ENCODE results near the gene SOD2.
"Not testable (repeated sequence)": the region's sequence is repeated elsewhere in the genome, so short reads cannot be mapped to it uniquely, and the experiment has no call there.

Gene SOD2

DNA sequence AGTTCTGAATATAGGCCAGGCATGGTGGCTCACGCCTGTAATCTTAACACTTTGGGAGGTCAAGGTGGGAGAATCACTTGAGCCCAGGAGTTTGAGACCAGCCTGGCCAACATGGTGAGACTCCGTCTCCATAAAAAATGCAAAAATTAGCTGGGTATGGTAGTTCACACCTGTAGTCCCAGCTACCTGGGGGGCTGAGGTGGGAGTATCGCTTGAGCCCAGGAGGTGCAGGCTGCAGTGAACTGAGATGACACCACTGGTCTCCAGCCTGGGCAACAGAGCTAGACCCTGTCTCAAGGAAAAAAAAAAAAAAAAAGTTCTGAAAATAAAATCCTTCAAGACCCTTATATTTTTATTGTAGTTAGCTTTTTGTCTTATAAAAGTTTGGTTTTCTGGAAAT is 22.6 kb upstream of the SOD2 start:
- no peak for FAIRE-seq

DNA sequence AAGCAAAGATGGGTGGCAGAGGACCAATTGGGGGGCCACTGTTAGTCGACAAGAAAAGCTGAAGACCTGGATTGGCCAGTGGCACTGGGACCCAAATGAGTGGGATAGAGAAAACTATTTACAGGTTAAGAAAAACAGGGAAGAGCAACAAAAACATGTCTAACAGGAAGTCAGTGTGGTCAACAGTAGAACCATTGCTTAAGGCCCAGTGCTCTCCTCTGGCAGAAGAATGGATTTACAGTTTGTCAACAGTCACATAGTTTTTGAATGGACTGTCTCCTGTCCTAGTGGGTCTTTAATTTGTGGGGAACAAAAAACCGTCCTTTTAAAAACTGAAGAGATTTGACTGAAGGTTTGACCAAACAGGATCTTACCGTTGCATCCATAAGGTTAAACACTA is 22.1 kb upstream of the SOD2 start:
- FAIRE-seq: no peak

DNA sequence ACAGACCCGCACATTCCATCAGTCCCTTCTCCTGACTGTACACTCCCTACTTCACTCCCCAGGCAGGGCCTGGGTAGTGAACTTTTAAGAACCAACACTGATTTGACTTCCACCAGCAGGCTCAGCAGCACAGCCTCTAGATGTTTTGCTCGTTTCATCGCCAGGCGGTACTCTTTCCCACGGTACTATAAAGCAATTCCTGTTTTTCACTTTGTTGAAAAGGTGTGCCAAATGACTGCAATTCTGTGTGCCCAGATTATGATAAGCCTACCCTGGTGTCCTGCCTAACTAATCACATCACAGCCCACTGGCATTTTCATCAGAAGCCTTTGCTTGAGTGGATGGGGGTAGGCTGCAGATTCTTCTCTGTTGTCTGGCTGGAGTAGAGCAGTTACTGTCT is 21.4 kb upstream of the SOD2 start:
- no peak for FAIRE-seq

DNA sequence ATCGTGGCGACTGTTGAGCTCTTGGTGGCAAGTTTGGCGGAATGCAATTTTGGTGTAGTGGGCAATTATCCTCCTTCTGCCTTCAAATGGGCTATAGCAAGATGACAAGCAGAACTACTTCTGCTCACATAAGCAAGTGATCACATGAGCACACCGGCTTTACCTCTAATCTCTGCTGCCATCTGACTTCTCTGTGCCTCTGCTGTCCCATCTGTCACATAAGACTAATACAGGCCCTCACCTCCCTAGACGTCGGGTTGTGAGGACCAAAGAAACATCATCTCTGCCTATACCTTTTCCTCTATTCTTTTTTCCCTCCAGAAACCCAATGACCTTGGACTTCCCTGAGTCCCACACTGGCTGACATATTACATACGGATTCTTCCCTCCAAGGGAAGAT is 20.9 kb upstream of the SOD2 start:
- FAIRE-seq: no peak

DNA sequence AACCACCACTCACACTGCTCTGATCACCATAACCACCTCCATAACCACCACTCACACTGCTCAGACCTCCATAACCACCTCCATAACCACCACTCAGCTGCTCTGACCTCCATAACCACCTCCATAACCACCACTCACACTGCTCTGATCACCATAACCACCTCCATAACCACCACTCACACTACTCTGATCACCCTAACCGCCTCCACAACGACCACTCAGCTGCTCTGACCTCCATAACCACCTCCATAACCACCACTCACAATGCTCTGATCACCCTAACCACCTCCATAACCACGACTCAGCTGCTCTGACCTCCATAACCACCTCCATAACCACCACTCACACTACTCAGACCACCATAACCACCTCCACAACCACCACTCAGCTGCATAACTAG is 19.3 kb upstream of the SOD2 start:
- not testable (repeated sequence) for FAIRE-seq

DNA sequence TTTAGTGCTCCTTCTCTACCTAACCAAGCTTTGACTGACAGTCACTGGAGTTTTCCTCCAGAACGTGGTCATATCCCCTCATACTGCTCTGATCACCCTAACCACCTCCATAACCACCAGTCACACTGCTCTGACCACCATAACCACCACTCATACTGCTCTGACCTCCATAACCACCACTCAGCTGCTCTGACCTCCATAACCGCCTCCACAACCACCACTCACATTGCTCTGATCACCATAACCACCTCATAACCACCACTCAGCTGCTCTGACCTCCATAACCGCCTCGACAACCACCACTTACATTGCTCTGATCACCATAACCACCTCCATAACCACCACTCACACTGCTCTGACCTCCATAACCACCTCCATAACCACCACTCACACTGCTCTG is 17.6 kb upstream of the SOD2 start:
- FAIRE-seq: not testable (repeated sequence)

DNA sequence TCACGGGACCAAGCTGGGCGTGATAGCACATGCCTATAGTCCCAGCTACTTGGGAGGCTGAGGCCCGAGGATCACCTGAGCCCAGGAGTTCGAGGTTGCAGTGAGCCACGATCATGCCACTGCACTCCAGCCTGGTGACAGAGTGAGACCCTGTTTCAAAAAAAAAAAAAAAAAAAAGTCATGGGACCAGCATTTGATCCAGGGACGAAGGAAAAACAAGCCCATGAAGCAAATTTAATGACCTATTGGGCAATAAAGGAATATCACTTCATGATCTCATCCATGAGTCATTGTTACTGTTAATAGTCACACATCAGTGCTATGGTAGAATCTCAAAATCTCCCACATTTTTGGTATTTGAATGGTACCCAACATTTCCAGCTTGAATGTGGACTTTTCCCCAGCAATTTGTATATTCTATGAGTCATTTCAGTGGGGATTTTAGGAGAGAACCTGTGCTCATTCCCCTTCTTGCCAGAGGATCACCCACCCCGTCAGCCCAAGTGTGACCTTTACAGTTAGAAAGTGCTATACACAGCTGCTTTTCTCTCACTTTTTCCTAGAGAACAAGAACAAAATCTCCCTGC is 8.5 kb upstream of the SOD2 start:
- no peak for FAIRE-seq

DNA sequence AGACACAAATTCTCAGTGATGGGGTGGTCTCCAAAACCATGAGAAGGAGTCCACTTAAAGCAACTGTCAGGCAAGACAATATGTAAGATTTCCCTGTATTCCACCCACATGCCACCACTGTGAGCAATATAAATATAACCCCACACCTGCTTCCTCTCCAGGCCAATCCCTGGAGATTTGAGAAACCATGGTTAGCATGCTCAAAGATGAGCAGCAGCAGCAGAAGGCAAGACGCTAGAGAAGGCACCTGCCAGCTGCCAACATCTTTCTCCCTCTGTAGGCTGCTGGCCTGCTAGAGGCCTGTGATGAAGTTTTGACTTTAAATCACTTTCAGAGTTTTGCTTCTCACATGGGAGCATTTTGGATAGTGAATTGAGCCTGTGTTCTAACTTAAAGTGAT is 7.9 kb upstream of the SOD2 start:
- FAIRE-seq: no peak

DNA sequence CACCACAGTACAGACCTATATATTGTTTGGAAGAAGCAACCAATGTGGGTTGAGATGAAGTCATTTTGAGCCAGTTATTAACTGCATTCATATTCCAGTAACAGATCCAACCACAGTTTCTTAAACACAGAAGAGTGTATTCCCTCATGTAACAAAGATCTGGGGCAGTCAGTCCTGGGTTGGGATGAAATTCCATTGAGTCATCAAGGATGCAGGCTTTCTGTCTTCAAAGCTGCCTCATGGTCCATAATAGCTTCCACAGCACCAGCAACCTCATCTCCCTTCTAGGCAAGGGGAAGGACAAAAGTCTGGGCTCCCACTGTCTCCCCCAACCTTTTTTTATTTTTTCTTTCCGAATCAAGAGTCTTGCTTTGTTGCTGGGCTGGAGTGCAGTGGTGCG is 2.9 kb upstream of the SOD2 start:
- FAIRE-seq: no peak

DNA sequence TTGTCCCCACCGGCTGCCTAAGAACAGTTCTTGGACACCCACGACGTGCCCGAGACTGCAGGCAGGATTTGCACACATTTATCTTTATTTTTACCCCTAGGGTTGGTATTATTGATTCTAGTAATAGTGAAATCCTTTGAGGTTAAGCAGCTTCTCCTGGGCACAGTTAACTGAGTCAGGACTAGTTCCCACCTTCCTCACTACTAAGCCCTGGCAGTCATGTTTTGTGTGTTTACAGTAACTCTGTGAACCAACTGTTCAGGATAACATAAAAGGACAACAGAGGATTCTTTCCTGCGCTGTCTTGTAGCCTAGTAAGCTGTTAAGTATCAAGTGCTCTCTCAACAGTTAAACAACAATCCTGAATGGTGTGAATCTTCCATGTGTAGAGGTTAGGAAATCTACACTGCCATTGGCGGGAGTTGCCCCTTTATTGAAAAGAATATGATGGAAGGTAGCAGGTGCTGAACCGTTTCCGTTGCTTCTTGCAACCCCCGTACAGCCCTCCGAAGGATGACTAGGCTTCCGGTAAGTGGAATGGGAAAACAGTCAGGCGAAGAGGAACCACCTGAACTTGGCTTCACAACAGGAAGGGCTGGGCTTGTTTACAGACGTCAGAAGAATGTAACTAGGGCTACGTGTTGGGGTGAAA is 979 bp upstream of the SOD2 start:
- no peak for FAIRE-seq

DNA sequence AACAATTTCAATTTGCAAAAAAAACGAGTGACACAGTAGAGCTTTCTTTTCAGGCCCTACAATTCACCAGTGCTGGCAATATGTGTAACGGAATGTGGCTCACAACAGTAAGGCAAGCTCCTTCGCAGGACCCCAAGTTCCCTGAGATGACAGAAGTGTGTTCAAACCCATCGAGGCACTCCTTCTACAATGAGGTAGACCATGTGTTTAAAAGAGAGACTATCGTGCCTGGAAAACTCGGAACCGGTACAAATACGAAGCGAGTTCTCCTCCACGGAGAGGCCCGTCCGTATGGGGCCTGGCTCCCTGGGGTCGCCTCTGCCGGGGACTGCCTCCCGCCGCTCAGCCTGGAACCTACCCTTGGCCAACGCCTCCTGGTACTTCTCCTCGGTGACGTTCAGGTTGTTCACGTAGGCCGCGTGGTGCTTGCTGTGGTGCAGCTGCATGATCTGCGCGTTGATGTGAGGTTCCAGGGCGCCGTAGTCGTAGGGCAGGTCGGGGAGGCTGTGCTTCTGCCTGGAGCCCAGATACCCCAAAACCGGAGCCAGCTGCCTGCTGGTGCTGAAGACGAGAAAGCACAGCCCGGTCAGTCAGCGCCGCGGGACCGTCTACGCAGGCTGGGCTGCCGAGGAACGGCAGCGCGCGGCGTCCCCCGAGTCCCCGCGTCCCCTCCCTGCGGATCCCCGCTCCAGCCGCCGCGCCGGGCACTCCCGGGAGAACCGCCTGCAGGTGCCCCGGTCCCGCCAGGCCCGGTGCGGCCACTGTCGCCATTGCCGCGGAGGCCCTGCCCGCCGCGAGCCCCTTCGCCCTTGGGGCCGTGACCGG is 526 bp downstream of the SOD2 start:
- no peak for FAIRE-seq

DNA sequence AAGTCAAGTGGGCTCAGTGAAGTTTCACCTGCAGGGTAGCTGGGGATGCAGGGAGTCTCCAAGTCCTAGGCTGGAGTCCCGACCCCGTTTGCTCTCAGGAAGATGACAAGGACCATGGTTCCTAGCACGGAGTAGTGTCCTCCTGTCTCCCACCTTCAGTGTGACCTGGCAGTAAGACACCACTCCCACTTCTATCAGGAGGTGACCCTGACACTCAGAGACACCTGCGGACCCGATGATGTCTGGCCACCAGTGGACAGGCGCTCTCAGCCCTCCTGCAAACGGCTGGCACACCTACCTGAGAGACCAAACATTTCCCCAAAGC is 1.1 kb downstream of the SOD2 start:
- FAIRE-seq: no peak

DNA sequence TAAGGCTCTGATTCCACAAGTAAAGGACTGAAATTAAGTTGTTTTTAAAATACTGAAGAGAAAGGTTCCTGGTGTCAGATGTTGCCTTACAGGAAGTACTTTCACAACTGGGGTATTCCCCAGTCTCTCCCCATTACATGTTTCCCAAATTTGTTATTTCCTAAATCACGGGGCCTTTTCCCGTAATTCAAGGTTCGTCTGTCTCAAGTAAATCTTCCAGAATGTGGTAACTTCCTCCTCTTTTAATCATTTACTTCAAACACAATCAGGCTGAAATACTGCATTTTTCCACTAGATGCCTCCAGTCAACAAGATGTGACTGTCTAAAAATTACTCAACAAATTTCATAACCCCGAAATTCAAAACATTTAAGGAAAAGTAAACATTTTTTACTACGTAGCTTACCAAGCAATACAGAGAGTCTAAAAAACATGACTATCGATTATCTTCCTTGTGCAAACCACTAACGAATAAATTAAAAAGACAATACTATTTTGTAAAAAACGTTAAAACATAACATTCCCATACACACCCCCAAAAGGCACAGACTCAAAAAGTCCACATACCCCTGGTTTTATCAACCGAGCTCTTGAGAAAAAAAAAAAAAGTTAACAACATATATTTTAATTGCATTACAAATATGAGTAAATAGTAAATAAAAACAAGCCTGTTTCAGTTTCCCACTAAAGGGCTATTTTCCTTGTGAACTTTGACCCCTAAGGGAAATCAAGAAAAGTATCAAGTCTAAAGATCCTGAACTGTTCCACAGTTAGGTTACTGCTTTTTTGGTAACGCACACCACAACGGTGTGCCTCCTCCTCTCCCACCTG is 1.7 kb downstream of the SOD2 start:
- peak; percentile 95 for FAIRE-seq

DNA sequence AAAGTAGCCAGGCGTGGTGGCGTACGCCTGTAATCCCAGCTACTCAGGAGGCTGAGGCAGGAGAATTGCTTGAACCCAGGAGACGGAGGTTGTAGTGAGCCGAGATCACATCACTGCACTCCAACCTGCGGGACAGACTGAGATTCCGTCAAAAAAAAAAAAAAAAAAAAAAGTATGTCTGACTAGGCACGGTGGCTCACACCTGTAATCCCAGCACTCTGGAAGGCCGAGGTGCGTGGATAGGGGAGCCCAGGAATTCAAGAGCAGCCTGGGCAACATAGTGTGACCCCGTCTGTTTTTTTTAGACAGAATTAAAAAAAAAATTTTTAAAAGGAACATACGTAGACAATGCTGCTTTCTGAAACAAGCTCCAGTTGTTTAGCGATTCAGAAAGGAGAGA is 2.9 kb downstream of the SOD2 start:
- not testable (repeated sequence) for FAIRE-seq

DNA sequence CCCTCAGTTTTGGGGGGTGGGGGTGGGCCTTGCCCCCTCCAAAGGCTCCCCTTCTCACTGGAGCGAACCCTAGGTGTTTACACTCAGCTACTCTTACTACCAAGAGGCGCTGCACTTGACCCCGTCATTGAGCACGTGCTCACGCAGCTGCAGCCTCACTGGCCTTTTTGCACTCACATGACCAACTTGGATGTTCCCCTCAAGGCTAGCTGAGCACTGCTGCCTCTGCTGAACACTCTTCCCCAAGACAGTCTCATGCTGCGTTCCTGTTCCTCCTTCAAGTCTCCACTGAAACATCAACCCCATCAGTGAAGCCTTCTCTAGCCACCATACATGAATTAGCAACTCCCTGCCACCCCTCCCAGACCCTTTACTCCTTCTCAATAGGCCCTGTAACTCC is 4.0 kb downstream of the SOD2 start:
- FAIRE-seq: no peak

DNA sequence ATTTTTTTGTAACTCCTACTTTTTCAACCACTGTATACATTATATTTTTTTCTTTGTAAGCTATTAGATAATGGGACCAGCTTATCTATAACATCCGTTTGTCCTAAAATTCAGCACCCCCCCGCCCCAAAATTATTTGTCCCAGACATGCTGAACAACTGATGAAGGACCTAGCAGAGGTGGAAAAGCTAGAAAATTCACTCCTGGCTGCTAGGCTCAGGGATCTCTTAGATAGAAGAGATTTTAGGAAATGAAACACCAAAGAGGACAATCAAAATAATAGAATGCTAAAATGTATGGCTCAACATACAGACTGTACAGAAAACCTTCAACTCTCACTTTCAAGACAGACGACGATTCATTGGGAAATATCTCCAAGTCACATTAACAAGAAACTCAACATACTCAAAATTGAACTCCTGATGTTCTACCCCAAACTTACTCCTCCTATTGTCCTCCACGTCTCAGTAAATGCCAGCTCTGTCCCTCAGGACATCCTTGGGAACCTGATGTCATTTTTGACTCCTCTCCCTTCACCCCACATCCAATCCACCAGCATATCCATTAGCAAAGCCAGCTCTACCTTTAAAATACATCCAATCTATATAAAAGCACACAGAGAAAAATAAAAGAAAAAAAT is 4.7 kb downstream of the SOD2 start:
- FAIRE-seq: no peak

DNA sequence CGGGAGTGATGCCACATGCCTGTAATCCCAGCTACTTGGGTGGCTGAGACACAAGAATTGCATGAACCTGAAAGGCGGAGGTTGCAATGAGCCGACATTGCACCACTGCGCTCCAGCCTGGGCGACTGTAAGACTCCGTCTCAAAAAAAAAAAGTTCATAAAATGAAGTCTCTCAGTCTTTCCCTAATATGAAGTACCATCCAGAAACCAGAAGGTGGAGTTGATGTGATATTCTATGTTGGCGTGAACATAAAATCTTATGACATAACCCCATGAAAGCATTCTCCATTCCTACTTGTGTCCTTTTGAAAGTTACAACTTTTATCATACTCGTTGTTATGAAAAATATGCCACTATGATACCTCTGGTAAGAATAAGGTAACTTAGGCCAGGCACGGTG is 5.7 kb downstream of the SOD2 start:
- FAIRE-seq: no peak

DNA sequence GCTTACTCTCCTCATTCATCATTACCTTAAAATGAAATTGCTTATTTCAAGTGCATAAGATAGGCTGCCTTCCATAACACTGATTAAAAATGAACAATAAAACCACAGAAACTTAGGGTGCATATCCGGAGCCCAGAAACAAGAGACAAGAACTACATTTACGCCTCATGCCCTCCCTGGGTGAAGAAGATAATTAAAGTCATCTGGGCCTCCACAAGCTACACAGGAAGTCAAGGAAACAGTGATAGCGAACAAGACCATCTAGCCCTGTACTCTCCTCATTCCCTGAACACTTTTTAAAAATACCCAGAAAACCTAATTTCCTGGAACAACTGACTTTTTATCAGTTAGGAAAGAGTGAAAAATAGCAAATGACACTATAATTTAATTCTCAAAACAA is 6.3 kb downstream of the SOD2 start:
- FAIRE-seq: no peak

DNA sequence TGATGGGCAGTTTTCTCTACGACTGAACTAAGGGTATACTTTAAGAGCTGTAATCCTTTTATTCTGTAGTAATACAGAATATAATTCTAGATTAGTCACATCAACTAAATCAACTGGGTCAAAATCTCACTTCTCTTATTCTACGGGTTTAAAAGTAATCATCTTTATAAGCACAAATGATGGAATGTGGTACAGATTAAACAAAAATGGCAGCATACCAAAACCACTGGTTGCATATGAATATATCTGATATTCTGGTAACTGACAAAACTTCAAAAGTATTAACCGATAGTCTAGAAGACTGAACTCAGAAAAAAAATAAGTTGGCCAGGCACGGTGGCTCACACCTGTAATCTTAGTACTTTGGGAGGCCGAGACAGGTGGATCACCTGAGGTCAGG is 7.0 kb downstream of the SOD2 start:
- no peak for FAIRE-seq

DNA sequence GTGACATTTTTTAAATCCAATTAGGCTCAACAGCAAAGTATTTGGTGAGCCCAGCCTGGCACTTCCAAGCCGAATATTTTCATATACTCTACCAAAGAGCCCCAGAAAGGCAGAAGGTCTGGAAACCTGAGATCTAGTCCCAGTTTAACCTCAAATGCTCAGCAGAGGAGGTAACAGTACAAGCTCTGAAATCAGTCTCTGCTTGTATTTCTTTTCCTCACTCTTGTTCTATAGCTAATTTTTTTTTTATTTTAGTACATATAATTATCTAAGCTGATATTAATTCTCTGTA is 9.1 kb downstream of the SOD2 start:
- FAIRE-seq: no peak

DNA sequence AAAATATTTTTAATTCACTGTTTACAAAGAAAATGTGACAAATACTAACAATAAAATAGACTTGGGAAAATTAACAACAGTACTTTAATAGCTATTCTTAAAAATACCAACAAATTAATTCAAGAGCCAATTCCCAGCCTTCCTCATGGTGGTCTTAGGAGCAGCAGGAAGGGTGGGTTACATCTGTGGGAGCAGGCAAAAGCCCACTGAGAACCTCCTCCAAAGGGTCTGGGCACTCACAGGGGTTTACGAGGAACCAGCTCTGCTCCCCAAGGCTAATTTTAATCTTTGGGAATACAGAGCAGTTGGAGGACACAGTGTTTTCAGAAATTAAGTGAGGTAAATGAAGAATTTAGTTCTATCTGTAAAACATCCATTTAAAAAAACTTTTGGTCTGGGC is 10.2 kb downstream of the SOD2 start:
- FAIRE-seq: no peak

DNA sequence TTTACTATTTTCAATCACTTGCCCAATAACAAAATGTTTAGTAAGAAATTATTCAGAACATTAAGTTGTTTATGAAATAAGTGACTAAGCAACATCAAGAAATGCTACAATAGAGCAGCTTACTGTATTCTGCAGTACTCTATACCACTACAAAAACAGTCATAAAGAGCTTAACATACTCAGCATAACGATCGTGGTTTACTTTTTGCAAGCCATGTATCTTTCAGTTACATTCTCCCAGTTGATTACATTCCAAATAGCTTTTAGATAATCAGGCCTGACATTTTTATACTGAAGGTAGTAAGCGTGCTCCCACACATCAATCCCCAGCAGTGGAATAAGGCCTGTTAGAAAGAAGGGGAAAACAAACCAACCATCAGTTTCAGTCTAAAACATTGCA is 10.7 kb downstream of the SOD2 start:
- no peak for FAIRE-seq

DNA sequence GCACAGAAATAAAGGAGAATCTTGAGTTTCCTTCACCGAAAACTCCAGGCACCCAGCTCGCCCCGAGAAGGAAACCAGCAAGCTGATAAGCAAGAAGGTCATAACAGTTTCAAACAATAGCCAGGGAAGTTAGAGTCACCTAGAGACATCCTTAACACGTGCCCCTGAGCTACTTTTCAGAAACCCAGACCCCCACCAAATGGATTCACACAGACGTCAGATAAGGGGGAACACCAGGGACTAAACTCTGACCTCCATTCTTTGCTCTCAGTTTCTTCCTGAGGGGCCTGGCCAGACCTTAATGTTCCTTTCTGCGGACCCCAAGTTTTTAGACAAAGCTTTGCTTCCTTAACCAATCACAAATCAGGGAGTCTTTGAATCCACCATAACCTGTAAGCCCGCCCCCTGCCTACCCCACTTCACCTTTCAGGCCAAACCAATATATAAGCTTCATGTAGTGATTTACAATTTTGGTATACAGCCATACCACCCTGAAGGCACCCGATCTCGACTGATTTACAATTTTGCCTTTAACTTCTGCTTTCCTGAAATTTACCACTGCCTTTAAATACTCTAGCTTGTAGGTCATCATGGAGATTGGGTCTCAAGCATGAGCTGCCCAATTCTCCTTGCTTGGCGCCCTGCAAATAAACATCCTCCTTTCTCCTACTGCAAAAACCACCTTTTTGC is 11.7 kb downstream of the SOD2 start:
- FAIRE-seq: no peak
